ENCODE data around the gene LINC00305.

Gene LINC00305

DNA sequence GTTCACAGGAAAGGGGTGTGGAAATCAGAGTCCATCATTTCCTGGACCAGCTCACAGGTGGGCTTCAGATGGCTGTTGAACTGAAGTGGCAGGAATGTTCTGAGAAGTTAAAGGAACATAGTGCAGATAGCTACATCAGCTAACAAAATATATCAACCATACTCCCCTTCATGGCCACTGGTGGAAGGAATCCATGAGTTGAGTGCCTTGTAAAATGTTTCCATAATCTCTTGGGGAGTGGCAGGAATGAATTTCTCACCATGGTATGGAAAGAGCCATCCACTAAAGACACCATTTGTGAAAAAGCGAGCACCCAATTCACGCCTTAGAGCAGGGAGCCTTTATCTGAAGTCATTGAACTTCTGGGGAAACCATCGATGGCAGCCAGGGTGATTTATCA, at the start of gene LINC00305:
TSS of gene LINC00305 (minus strand) at position 101 of the 400 bp plus-strand sequence.
- no peak for DNase-seq (ENCODE audit: low read depth)

DNA sequence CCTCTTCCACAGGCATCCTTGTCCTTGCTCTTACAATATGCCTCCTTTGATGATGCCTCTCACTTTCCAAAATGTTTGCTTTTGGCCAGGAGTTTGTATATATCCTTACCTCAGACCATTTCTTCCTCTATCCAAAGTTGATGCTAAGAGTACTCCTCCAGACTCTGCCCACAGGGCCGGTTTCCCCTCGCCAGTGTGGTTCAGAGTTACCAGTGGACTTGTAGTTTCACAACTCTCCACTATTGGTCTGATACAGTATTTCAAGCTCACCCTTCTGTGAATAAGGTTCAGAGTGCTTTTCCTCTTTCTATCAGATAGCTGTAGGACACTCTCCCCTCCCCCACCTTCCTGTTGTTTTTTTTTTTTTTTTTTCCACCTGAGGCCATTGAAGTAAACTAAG, 42.2 kb upstream of the LINC00305 start:
- no peak for DNase-seq (ENCODE audit: low read depth)

DNA sequence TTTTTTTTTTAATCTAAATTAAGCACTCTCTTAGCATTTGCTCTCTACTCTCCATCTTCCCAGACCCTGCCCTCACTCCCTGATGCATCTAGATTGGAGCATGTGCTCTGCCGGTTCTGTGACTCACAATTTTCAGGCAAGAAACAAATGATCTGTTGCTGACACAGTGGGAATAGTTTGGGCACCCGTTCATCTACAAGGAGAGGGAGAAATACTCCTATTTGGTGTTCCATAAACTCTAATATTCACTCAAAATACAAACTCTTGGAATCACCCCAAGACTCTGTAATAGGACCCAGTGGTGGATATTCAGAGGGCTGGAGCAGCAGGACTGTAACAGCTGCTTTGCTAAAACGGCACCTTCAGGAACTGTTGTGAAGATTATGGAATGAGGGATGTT, 37.1 kb upstream of the LINC00305 start:
- DNase-seq (ENCODE audit: low read depth), result no peak

DNA sequence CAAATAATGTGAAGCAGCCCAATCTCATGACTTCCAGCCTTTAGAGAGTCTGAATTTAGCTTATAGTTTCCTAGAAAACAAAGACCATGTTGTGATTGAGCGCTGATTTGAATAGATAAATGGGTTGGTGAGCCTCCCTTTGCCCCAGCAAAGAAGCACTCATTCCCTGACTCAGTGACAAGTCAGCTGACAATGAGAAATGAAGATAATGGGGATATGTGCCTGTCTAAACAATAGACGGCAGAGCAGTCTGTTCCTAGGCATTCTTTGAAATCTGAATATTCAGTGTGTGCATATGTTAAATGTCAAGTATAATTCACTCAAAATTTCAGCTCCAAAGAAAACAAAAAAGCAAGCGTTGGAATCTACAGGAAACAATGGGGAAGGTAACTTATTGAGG, 34.8 kb upstream of the LINC00305 start:
- no peak for DNase-seq (ENCODE audit: low read depth)

DNA sequence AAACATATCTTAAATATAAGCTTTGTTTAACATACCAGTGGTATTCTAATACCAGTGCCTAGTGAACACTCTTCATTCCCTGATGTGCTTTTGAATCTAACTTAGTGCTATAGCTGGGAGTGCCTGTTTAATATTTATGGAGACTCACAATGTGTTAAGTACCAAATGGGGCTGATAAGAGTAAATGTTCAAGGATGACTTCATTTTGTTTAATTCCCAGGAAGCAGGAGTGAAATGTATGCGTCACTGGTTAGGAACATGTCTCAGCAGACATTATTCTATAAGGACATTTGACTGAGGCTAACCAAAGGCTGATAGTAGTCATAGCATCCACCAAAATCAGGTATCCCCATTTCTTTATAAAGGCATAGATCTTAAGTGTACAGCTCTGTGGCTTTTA, 31.7 kb upstream of the LINC00305 start:
- DNase-seq (ENCODE audit: low read depth), result no peak

DNA sequence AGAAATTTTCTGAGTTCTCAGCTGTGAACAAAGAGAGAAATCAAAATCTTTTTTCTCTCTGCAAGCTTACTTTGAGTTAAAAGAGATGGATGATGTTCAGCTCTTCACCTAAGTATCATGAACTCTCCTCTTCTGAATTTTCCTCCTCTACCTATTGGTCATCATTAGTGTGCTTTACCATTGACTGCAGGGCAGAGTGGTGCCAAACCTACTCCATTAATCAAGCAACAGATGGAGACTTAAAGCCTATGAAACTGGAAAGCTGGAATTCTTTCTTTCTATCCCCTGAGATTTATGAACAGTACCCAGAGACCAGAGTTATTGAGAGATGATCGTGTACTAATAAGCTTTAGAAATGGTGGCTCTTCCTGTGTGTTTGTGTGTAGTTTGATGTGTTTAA, 31.3 kb upstream of the LINC00305 start:
- no peak for DNase-seq (ENCODE audit: low read depth)

DNA sequence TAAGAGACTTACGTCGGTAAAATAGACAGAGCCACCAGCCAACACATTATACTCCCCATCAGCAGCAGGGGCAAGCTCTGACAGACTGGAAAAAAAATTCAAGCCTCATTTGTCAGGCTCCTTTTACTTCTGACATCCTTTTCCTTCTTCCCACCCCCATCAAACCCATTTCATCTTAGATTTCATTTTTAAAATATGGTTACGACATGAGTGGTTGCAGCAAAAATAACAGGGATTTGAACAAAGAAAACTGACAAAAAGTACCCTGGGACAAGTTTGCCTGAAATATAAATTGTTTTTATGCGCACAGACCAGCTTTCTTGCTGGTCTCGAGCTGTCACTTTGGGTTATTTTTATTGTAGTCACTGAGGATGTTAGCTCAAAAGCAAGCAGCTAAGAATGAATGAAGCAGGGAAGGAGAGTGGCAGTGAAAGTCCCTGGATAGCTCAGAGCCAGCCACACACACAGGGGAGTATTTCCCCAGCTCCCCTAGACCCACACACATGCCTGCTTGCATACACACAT, 30.7 kb upstream of the LINC00305 start:
- no peak for DNase-seq (ENCODE audit: low read depth)

DNA sequence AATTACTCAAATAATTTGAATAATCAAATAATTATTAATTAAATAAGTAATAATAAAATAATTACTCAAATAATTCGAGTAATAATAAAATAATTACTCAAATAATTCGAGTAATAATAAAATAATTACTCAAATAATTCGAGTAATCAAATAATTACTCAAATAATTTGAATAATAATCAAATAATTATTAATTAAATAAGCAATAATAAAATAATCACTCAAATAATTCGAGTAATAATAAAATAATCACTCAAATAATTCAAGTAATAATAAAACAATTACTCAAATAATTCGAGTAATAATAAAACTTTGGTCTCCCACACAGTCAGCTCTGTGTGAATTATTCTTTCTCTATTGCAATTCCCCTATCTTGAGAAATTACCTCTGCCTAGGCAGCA, 30.0 kb upstream of the LINC00305 start:
- DNase-seq (ENCODE audit: low read depth), result no peak

DNA sequence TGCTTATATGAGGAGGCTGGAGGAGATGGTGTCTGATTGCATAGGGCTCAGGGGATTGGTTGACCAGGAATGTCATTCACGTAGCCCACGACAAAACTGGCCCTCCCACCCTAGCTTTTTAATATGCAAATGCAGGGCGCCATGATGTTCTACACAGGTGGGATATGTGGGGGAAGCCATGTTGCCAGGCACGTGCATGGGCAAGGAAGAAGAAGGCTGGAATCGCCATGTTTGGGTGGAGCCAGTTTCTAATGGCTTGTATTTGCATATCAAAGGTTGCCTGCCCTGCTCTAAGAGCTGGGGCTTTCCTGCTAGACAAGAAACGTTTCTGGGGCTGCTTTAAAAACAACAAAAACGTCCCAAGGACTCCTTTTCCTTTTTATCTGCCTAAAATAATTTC, 26.5 kb upstream of the LINC00305 start:
- DNase-seq (ENCODE audit: low read depth), result no peak

DNA sequence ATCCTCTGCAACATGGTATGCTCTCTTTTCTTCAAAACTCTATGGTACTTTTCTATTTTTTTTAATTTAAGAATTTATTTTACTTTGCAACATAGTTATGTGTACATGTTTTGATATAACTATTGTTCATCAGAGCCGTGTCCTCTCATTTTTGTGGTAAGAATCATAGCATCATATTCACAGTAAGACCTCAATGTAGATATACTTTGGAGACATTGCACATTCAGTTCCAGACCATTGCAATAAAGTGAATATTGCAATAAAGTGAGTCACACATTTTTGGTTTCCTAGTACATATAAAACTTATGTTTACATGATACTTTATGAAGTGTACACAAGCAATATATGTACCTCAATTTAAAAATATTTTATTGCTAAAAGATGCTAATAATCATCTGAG, 22.7 kb upstream of the LINC00305 start:
- DNase-seq (ENCODE audit: low read depth), result no peak

DNA sequence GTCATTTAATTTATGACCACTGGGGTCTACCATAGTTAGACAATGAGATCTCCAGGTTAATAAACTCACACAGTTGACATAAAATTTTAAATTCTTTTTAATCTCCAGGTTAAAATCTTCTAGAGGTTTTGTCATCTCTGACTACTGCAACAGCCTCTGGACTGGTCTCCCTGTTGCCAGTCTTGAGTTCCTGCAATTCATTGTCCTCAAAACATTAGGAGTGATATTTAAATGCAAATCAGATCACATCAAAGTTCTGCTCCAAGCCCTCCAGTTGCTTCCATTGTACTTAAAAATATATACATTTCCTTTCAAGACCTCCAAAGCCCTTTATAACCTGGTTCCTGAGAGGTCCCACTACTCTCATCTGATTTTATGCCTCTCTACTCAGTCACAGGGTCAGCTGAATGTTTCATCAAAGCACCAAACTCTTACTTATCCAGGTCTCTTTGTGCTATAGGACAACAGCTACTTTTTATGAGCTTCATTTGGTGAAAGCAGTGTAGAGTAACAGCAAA, 18.6 kb upstream of the LINC00305 start:
- DNase-seq (ENCODE audit: low read depth), result no peak

DNA sequence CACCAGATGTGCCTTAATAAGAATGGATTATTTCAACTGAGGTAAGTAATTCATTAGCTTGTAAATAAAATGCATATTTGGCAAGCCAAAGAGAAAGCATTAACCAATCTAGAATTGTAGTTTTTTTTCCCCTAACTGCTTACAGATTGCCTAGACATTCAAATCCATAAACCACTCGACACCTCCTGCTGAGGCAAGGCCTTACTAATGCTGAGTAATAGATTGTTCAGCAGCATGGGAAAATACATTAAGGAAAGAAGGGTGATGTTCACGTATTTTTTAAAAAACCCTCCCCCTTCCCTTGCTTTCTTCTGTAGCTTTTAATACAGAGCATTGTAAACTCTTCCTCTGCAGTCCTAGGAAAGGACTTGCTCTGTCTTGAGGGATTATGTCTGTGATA, 17.0 kb upstream of the LINC00305 start:
- peak; percentile 8 for DNase-seq (ENCODE audit: low read depth)

DNA sequence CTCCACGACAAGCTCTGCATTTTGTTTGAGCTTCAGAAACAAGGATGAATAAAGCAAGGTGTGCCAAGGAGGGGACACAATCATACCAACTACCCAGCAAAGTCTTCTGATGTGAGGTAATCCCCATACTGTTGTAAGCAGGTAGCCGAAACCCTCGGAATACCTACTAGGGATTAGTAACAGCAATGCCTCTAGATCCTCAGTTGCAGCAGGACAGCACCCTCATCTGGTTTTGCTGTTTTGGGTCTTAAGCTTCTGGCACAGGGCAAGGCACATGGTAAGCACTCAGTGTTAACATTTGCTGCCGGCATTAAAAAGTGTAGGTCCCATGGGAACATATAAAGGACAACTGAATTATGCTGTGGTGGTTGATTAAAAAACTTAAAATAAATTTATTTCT, 16.0 kb upstream of the LINC00305 start:
- DNase-seq (ENCODE audit: low read depth), result no peak

DNA sequence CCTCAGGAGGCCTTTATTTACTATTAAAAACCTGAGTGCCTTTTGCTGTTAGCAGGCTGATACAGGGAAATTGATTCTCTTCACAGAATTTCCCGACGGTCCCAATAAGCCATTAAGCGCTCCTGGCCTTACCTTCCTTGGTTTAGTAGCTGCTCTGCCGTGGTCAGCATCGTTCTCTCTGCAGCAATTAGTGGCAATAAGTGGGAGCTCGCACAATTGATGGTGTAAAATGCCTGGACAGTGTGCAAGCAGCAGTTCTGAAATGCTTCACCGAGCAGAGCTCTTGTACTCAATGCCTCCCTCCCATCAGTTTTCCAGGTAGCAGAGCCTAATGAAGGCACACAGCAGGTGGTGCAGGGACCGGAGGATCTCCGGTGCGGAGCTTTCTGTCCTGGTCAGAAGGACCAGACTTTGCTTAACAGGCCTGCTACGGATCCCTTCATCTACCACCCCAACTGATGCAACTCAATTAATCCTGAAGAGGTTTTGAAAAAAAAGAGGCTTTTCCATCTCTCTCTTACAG, 1.1 kb upstream of the LINC00305 start:
- DNase-seq (ENCODE audit: low read depth), result no peak

DNA sequence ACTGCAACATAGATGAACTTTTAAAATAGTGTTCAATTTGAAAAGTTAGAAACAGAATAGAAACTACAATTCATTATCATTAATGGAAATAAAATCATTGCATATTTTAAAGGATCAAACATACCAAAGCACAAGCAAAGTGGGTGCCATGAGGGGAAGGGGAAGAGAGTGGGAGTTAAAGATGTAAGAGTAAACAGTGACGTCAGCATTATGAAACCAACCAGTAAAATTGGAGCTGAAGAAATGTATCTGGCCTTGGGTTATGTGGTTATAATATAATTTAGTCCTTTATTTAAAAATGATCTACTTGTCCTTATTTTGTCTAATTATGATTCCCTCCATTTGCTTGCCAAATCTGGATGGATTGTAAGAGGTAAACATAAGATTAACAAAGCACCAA, 6.0 kb downstream of the LINC00305 start:
- DNase-seq (ENCODE audit: low read depth), result no peak

DNA sequence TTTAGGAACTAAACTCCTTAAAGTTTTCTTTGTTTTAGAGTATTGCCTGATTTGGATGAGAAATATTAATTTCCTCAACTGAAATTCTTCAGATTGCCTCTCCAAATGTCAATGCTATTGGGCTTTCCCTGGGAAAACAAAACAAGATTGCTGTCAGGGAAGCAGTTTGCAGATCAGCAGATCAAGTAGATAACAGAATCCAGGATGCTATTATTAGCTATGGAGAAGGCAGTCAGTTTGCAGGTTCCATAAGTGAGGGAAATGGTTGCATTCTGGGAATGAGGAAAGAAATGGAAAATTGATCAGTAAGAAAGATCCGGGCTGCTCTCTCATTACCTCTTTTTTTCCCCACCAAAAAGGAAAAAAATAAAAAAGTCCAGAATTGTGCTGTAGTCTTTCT, 11.0 kb downstream of the LINC00305 start:
- no peak for DNase-seq (ENCODE audit: low read depth)

DNA sequence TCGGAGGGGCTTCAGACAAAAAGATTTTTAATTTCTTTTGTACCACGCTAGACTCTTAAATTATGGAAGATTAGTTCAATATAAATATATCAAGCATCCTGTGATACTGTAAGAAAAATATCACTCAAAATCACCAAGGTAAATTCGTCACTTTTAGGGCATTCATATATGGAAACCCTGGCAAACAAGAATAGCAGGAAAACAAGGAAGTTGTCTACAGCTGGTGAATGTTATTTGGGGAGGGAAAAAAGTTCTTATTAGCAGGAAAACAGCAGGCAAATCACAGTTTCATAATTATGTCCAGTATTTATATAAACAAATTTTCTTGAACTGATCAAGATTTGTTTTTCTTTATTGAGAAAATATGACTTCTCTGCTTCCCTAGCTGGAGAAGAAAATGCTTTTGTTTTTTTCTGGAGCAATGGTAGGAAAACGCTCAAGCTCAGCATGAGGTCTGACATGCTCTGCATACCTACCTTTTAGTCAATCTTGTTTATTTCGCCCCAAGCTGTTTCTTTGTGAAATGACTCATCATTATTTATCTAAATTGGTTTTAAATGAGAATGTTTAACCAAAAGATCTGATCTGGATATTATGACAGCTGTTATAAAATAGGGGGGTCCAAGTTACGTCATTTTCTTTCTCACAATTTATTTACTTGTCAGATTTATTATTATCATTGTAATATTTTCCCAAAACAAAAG, 14.7 kb downstream of the LINC00305 start:
- no peak for DNase-seq (ENCODE audit: low read depth)

DNA sequence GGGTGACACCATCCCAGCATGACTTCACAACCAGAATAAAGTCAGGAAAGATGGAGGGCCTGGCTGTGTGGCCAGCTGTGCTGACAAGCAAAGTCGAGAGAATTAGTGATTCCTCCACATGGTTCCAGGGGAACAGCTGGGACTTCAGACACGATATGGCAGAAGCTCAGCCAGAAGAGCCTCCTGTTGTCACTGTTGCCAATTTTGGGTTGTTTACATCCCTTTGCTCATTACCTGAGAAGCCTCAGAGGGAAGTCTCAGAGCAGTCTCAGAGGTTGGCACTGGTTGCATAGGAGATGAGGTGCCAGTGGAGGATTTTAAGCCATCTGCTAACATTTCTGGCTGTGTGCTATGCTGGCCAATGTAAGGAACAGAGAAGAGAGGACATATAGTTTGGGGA, 16.0 kb downstream of the LINC00305 start:
- no peak for DNase-seq (ENCODE audit: low read depth)

DNA sequence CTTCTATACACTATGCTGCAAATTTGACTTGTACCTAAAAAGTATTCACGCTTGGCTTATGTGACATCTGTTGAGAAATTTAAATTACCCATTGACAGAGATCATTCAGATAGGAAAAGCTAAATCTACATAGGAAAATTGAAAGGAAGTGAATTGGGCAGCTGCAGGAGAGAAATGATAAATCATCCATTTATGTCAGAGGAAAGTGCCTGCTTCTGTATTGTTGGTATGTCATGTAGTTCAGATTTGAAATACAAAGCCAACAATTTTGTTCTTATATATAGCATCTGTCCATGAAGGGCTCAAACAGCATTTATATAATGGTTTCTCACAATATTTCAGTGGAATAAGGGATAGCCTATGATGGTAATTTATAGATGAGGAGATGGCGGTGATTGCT, 17.6 kb downstream of the LINC00305 start:
- DNase-seq (ENCODE audit: low read depth), result no peak

DNA sequence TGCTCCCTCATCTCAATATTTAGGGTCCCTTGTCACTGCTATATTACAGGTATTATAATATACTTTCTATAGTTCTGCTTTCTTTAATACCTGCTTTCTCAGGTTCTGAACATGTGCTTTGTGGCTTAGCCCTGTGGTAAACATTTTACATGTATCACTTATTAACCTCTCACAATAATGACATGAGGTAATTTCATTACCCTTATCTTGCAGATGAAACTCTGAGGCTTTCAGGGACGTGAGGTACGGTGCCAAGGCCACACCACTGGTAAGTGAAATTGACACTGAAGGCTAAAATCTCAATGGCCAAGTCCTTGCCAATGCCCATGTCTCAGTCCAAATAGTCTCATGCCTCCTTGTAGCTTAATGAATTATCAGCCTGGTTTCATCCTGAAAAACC, 21.7 kb downstream of the LINC00305 start:
- no peak for DNase-seq (ENCODE audit: low read depth)

DNA sequence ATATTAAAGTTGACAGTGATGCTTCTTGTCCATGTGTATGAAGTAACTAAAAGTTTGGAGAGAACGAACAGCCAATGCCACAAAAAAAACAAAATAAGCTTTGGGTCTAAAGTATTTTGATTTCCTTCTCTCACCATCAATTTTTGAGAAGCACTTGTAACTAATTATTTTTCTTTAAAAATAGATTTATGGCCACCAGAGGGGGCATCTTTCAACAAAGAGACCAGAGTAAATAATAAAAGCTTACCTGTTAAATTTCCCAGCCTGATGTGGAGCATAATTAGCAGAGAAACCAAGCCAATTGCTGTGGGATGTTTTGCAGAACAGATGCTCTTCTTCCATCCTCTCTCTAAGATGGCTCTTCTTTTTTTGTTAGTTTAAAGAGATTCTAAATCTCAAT, 29.0 kb downstream of the LINC00305 start:
- DNase-seq (ENCODE audit: low read depth), result no peak

DNA sequence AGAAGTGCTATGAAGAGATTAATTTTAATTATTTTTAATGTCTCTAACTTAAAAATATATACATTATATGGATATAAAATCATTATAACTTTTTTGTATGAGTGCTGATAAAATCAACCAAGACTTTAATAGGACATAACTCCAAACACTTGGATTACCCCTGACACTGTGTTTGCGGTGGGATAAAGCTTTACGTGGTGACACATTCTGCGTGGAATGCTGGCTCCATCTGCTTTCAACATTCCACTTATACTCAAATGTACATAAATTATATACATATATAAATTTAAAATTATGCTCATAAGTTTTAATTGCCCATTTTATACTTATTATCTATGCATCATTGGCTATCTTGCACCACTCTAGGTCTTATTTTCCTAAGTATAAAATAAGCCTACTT, 30.5 kb downstream of the LINC00305 start:
- no peak for DNase-seq (ENCODE audit: low read depth)

DNA sequence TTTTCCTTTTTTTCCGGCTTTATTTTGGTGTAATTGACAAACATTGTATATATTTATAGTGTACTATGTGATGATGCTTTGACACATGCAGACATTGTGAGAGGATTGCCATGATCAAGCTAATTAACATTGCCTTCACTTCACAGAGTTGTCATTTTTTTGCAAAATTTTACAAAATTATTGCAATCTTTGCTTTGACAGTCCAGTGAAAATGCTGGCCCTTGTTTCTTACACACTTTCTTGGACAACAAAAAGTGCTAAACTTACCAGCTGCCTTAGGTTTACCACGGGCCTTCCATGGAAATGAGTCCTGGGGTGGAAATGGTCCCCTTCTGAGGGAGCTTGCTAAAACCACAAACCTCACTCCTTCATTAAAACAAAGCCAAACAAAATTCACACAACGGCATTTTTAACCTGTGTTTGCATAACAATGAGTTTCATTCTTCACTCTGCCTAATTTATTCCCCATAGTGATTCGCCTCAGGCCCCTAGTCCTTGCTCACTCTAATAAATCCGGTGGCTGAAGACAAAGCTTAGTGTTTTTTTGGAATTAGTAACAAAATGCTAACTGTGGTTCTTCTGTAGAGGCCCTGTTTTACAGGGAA, 32.2 kb downstream of the LINC00305 start:
- no peak for DNase-seq (ENCODE audit: low read depth)

DNA sequence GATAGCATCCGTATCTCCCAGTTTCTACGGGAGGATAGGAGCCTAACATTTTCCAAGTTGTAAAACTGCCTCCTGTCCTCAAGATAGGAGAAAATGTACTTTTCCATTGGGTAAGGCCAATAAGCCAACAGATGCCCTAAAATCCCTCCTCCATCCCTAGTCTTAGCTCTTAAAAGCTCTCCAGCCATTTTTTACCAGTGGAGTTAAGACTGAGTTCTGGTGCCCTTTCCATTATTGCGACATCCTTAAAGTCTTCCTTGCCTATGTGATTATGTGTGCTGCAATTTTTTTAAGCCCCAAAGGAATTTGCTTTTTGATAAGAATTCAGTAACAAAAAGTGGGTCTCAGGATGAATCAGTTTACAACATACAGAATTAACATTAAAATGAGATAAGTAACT, 33.0 kb downstream of the LINC00305 start:
- DNase-seq (ENCODE audit: low read depth), result no peak

Measured in fibroblast of the conjunctiva (primary cell).